HG03342 (cell line): Measurements from ENCODE around the gene SUPT3H.
"Not testable (repeated sequence)": the region's sequence is repeated elsewhere in the genome, so short reads cannot be mapped to it uniquely, and the experiment has no call there.

Source experiments
- ATAC-seq: cut with Tn5 transposase; IDR thresholded peaks from one replicate; pipeline ENCODE4 v1.9.1; 2021; ENCODE audit warnings: mild to moderate bottlenecking, moderate library complexity; ENCODE audit not compliant: unreplicated experiment

The SUPT3H gene

DNA sequence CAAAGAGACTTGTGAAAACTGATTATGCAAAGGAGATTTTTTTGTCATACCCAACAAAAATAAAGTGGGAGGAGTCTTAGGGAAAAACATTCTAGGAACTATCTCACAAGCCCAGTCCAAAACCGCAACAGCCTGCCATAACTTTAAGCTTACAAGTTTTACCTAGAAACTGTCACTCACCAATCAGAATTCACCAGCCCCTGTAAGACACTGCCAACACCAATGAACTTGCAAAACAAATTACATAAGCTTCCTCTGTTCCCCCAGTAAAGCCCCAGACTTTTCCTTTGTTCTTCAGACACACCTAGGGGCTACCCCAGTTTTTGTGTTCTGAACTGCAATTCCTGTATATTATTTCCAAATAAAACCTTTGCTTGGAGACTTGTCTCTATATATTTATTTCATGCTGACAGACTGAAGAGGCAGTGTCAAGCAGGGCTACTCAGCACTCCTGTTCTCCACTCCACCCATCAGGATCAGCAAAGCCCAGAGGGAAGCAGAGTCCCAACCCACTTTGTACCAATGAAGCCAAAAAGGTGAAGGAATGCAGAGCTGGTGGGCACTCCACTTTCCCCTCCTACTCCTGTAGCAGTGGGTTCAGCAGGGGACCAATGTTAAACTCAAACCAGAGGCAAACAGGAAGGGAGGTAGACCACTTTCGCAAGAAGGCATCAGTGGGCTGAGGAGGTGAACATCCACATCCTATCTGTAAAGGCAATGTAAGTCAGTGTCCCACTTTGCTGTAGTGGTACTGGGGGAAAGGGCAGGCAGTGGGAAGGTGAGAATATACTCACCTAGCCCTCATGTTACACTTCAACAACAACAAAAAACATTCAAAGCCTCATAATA is 192.1 kb downstream of the SUPT3H start:
- no peak for ATAC-seq

DNA sequence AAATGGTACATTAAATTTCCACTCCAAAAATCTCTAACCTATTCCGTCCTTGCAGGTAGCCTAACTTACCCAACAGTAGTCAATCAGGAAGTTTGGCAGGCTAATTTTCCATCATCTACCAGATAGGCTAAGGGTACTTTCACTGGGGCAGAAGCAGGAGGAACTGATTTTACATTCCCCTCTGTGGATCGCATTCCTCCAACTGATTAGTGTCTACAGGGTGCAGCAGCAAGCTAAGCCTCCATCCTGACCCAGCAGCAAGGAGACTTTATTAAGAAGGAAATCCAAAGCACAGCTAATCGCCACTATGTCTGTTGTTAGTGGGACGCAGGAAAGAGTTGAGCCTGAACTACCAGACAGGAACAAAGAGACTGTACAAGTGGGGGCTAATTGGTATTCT is 192.8 kb downstream of the SUPT3H start:
- no peak for ATAC-seq

GRCh38 chr6:45184040-45184439 is 193.7 kb downstream of the SUPT3H start:
- no peak for ATAC-seq

DNA sequence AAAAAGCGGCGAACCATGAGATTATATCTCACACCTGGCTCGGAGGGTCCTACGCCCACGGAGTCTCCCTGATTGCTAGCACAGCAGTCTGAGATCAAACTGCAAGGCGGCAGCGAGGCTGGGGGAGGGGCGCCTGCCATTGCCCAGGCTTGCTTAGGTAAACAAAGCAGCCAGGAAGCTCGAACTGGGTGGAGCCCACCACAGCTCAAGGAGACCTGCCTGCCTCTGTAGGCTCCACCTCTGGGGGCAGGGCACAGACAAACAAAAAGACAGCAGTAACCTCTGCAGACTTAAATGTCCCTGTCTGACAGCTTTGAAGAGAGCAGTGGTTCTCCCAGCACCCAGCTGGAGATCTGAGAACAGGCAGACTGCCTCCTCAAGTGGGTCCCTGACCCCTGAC is 201.4 kb downstream of the SUPT3H start:
- not testable (repeated sequence) for ATAC-seq

DNA sequence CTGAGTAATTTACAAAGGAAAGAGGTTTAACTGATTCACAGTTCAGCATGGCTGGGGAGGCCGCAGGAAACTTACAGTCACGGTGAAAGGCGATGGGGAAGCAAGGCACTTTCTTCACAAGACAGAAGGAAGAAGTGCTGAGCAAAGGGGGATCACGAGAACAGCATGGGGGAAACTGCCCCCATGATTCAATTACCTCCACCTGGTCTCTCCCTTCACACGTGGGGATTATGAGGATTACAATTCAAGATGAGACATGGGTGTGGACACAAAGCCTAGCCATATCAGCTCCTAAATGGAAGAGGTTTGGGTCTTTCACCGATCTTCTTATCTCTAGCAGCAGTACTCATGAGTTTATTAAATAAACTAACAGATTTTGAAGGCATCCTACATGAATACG is 202.5 kb downstream of the SUPT3H start:
- ATAC-seq: no peak

GRCh38 chr6:45174045-45174444 is 203.7 kb downstream of the SUPT3H start:
- no peak for ATAC-seq

GRCh38 chr6:45171380-45171779 is 206.4 kb downstream of the SUPT3H start:
- ATAC-seq: no peak

DNA sequence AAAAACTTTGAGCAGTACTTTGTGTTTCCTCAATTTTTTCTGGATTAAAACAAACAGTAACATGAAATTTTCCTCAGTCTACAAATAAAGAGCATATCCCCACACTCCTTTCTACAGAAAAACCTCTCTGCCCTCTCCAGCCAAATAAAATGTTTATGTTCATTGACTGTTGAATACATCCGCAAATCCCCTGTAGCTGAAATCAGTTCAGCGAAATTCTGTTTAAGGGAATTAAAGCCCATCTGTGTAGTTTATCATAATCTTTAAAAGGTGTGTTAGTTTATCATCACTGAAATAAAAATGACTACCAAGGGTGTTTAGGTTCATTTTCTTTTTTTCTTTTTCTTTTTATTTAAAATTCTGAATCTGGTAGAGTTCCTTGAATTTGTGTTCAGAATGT is 207.4 kb downstream of the SUPT3H start:
- ATAC-seq: no peak

DNA sequence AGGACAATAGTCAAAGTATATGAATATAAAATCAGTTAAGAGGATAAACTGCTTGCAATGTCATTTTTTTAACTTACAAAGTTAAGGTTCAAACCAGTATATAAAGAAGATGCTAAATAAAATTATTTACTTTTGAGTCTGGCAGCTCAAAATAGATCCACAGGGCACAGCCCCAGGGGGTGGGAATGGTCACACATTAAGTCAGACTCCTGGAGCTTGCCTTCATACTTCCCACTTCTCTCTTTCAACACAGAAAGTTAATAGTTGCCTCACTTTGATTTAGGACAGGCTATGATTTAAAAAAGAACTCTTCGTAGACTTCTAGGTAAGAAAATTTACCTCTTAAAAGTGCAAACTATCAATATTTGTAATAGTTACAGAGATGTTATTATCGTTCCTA is 207.9 kb downstream of the SUPT3H start:
- ATAC-seq: no peak

GRCh38 chr6:45163952-45164766 is 213.6 kb downstream of the SUPT3H start:
- ATAC-seq: peak; percentile 77

DNA sequence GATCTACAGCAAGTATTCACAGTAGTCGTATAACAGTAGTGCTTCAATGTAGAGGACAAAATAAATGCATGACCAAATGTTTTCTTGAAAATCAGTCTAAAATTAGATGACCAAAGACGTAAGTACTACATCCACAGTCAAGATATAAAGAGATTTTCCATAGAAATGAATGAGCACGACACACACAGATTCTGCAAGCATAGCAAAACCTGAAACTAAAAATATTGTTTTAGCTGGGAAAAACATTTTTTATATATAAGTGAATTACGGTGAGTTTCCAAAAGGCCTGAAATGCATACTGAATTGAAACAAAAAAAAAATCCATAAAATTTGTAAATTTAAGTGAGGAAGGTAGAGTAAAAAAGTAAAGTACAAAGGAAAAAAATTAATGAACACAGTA is 217.4 kb downstream of the SUPT3H start:
- no peak for ATAC-seq

DNA sequence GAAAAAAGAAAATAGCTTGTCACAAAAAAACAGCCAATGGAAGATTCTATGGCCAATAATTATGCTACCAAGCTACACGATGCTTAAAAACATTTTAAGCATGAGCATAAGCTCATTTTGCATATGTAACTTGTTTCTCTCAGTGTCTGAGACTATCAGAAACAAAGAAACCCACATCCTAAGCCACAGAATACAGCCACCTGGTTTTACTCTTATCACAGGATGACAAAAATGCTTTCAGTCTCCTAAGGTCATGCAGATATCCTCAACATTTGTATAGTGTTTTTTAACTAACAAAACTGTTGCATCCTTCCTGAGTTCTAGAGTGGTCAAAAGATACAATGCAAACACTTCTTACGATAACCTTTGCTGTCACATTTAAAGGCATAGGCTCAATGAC is 221.7 kb downstream of the SUPT3H start:
- peak; percentile 97 for ATAC-seq

- ATAC-seq: no peak
These were observed 222.3 kb downstream of the SUPT3H start for GRCh38 chr6:45155341-45155894.

DNA sequence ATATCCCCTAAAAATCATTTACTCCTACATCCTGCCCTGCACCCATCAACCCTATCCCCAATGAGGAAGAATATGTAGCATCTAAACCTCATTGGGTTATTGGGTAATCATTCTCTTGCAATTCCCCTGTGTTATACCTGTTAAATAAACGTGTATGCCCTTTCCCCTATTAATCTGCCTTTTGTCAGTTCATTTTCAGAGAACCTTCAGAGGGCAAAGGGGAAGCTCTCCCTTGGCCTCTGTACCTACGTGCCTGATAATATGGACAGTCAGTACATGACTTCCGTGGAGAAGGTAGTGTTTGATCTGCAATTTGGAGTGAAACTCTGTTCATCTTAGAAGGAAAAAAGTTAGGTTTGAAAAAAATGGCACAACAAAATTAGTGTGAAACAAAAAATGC is 223.1 kb downstream of the SUPT3H start:
- no peak for ATAC-seq

DNA sequence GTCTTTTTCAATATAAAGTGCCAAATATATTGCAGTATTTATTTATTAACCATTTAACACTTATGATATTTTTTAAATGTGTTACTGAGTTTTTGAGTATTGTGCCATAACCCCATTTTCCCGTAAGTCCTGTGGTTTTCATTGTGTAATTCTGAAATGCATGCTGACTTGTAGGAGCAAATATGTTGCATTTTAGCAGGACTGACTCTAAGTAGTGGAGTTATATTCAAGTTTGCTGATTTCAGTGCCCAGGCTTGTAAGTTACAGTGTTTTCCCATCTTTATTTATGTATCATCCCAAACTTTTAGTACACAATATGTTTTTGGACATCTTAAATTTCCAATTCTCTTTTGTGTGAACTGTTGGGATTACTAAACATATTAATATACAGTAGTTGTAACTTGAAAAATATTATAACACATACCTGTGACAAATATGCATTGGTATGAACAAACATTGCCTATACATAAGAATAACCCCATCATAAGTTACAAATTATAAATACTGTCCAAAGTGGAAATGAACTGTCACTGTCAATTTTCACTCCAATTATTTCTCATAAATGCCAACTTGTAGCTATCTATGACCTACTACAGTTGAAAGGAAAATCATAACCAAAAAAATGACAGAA is 228.9 kb downstream of the SUPT3H start:
- ATAC-seq: no peak

DNA sequence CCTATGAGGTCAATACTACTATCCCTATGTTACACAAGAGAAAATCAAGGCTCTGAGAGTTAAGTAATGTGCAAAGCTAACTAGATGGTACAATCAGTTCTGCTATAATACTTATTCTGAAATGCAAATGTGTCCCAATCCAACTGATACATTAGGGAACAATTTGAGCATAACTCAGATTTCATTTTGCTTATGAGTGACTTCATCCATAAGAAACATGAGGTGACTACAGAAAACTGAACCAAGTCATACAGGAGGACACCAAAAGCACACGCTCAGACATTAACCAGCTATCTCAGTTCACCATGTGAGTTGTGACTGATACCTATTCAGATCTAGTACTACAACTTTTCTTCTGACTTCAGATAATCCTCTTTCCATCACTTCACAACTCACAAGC is 229.5 kb downstream of the SUPT3H start:
- ATAC-seq: no peak

- not testable (repeated sequence) for ATAC-seq
These were observed 232.1 kb downstream of the SUPT3H start for GRCh38 chr6:45145658-45146057.

DNA sequence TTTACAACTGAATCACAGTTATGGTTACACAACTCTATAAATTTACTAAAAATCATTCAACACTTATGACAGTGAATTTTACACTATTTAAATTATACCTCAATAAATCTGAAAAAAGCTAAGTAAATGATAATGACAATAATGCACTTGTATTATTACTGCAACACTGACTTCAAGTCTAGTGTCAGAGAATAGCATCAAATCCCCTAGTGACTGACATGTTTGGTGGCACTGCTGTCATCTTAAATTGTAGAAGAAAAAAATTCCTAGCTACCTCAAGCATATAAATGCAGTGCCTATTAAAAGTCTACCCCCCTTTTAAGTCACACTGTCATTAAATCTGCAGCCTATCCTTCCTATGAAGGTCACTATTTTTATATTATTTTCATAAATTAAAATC is 239.0 kb downstream of the SUPT3H start:
- ATAC-seq: no peak

DNA sequence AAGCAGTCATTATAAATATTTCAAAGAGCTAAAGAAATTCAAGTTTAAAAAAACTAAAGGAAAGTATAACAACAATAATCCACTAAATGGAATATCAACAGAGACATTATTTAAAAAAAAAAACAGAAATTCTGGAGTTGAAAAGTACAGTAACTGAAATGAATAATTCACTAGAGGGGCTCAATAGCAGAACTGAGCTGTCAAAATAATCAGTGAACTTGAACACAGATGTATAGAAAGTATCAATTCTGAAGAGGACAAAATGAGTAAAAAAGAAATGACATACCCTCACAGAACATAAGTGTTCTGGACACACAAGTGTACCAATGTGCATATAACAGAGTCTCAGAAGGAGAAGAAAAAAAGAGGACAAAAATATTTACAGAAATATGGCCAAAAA is 241.2 kb downstream of the SUPT3H start:
- no peak for ATAC-seq

- no peak for ATAC-seq
These were observed 245.0 kb downstream of the SUPT3H start for GRCh38 chr6:45132658-45133294.

- no peak for ATAC-seq
These were observed 245.7 kb downstream of the SUPT3H start for GRCh38 chr6:45132059-45132458.
